Fibroblast of the conjunctiva (primary cell): ENCODE measurements around the gene PDXDC1.
"Not testable (repeated sequence)": the region's sequence is repeated elsewhere in the genome, so short reads cannot be mapped to it uniquely, and the experiment has no call there.

Experiments used
- DNase-seq: peaks from one replicate; pipeline ENCODE4 v3.0.0-alpha.2; 2010; ENCODE audit warnings: low read depth

Gene PDXDC1, protein sequence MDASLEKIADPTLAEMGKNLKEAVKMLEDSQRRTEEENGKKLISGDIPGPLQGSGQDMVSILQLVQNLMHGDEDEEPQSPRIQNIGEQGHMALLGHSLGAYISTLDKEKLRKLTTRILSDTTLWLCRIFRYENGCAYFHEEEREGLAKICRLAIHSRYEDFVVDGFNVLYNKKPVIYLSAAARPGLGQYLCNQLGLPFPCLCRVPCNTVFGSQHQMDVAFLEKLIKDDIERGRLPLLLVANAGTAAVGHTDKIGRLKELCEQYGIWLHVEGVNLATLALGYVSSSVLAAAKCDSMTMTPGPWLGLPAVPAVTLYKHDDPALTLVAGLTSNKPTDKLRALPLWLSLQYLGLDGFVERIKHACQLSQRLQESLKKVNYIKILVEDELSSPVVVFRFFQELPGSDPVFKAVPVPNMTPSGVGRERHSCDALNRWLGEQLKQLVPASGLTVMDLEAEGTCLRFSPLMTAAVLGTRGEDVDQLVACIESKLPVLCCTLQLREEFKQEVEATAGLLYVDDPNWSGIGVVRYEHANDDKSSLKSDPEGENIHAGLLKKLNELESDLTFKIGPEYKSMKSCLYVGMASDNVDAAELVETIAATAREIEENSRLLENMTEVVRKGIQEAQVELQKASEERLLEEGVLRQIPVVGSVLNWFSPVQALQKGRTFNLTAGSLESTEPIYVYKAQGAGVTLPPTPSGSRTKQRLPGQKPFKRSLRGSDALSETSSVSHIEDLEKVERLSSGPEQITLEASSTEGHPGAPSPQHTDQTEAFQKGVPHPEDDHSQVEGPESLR

DNA sequence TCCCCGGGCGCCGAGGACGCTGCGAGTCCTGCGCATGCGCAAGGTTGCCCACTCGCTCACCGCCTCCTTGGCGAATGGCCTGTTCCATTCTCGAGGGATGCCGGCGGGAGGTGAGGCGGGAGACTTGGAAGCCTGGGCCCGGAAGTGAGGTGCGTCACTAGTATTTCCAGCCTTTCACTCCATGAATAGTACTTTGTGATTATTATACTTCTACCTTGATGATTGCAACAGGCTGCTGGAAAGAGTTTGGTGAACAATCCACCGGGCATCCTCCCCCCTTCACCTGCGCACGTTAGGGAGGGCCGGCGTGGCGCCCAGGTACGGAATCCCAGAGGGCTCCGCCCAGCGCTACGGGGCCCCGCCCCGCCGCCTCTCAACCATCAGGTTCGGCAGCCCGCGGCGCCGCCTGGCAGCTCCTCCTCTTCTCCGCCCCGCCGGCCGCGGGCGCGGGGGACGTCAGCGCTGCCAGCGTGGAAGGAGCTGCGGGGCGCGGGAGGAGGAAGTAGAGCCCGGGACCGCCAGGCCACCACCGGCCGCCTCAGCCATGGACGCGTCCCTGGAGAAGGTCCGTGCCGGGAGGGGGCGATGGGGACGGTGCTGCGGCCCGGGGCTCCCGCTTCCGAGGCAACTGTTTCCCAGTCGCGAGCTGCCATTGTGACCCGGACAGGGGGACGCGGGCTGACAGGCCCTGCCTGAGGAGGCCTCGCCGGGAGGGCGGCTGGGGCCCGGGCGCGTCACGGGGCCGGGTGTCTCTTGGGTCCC lies at the start of gene PDXDC1:
TSS of gene PDXDC1 (plus strand) at position 371 of the 762 bp plus-strand sequence. CDS start at position 545, 174 bp downstream.
- DNase-seq: peak; percentile 46

DNA sequence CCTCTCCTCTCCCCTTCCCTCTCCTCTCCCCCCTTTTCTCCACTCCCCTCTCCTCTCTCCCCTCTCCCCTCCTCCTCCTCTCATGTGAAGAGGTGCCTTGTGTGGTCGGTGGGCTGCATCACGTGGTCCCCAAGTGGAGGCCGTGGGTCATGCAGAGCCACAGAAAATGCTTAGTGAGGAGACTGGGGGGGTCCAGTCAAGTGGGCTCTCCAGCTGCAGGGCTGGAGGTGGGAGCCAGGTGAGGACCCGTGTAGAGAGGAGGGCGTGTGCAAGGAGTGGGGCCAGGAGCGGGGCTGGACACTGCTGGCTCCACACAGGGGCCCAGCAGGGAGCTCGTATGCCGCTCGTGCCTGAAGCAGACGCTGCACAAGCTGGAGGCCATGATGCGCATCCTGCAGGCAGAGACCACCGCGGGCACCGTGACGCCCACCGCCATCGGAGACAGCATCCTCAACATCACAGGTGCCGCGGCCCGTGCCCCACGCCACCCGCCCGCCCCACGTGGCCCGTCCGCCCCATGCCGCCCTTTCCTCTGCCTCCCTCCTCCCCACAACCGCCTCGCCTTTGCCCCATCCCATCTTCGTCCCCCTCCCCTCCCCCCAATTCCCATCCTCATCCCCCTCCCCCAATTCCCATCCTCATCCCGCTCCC lies 46.6 kb upstream of the PDXDC1 start:
- DNase-seq: not testable (repeated sequence)

DNA sequence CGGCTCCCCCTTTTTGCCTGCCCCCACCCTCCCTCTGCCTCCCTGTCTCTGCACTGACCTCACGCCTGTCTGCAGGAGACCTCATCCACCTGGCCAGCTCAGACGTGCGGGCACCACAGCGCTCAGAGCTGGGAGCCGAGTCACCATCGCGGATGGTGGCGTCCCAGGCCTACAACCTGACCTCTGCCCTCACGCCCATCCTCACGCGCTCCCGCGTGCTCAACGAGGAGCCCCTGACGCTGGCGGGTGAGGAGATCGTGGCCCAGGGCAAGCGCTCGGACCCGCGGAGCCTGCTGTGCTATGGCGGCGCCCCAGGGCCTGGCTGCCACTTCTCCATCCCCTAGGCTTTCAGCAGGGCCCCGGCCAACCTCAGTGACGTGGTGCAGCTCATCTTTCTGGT lies 45.6 kb upstream of the PDXDC1 start:
- not testable (repeated sequence) for DNase-seq

DNA sequence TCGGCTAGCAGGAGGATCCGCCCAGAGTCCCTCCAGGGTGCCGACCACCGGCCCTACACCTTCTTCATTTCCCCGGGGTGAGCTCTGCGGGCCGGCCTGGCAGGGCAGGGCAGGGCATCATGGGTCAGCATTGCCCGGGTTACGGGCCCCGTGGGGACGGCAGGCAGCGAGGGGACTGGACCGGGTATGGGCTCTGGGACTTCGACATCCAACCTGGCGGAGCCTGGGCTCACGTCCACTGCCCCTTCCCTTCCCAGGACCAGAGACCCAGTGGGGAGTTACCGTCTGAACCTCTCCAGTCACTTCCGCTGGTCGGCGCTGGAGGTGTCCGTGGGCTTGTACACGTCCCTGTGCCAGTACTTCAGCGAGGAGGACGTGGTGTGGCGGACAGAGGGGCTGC lies 44.6 kb upstream of the PDXDC1 start:
- not testable (repeated sequence) for DNase-seq

DNA sequence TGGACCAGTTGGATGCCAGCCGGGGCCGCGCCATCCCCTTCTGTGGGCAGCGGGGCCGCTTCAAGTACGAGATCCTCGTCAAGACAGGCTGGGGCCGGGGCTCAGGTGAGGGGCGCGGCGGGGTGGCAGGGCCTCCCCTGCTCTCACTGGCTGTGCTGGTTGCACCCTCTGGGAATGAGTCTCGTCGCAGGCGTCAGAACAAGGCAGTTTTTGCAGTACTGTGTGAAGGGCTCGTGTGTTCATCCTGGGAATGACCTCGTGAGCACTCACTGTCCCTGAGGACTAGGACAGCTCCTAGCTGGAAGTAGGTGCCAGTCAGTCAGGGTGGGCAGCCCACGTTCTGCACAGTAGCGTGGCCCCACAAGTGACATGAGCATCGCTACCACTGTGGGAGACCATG lies 43.9 kb upstream of the PDXDC1 start:
- DNase-seq: not testable (repeated sequence)

DNA sequence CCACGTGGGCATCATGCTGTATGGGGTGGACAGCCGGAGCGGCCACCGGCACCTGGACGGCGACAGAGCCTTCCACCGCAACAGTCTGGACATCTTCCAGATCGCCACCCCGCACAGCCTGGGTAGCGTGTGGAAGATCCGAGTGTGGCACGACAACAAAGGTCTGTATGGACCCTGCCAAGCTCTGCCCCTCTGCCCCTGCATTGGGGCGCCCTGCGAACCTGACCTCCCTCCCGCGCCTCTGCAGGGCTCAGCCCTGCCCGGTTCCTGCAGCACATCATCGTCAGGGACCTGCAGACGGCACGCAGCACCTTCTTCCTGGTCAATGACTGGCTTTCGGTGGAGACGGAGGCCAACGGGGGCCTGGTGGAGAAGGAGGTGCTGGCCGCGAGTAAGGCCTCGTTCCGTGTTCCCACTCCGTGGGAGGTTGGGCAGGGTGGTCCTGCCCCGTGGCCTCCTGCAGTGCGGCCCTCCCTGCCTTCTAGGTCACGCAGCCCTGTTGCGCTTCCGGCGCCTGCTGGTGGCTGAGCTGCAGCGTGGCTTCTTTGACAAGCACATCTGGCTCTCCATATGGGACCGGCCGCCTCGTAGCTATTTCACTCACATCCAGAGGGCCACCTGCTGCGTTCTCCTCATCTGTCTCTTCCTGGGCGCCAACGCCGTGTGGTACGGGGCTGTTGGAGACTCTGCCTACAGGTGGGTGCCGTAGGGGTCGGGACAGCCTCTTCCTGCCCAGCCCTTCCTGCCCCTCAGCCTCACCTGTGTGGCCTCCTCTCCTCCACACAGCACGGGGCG lies 42.0 kb upstream of the PDXDC1 start:
- DNase-seq: not testable (repeated sequence)

DNA sequence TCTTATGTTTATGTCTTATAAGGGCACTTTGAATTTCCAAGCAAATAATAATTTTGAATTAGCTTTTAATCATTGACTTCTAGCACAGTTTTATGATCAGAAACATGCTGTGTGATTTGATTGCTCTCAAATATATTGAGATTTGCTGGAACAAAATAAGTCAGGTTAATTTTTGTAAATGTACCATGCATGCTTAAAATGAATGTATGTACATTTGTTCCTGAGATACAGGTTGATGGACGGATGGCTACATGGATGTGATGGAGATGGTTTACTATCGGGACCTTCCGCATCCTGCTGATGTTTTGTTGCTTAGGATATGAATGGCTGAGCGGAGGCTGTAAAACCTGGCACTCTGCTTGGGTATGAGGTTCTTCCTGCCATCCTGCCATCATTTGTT lies 37.7 kb upstream of the PDXDC1 start, which contains the start of gene NPIPA1:
TSS of gene NPIPA1 (plus strand) at position 301 of the 400 bp plus-strand sequence. CDS start at position 301, 0 bp downstream.
- not testable (repeated sequence) for DNase-seq

DNA sequence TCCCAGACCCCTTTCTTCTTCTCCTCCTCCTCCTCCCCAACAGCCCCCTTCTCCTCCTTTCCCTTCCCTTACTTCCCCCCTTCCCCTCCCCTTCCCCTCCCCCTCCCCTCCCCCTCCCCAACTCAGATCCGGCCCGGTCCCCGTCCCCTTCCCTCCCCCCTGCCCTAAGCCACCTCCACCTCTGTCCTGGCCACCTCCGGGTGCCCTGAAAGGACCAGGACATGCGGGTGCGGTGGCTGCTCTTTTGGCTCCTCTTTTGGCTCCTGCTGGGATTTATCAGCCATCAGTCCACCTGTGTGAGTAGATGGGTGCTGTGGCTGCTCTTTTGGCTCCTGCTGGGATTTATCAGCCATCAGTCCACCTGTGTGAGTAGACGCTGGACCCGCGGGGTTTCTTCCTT lies 36.8 kb upstream of the PDXDC1 start:
- not testable (repeated sequence) for DNase-seq

DNA sequence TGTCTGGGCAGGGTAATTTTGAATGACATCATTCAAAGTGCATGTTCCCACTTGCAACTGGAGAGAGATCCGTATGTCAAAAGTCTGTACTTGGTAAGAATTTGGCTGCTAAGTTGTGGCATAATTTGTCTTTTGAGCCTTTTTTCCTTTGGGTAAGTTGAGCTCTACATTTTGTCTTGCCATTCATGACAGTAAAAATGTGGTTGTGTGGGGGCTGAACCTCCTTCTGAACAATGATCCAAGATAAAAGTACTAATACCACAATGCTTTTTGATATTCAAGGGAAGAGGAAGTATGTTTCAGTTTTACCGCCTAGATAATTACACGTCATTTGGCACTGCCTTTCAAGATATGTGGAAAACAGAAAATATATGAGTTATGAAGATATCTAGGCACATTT lies 32.1 kb upstream of the PDXDC1 start:
- not testable (repeated sequence) for DNase-seq

DNA sequence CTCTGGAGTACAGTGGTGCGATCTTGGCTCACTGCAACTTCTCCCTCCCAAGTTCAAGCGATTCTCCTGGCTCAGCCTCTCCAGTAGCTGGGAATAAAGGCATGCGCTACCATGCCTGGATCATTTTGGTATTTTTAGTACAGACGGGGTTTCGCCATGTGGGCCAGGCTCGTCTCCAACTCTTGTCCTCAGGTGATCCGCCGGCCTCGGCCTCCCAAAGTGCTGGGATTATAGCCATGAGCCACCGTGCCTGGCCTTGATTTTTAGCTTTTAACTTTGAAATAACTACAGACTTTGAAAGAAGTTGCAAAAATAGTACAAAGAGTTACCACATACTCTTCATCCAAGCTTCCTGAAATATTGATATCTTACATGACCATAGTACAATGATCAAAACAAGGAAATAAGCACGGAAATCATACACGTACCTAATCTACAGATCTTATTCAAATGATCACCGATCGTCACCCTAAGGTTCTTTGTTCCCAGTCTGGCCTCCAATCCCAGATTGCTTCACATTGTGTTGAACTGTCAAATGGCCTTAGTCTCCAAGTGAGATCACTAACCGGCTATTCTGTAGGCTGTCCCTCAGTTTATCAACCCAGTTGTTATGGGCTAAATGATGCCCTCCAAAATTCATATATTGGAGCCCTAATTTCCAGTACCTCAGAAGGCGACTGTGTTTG lies 19.1 kb upstream of the PDXDC1 start:
- no peak for DNase-seq

DNA sequence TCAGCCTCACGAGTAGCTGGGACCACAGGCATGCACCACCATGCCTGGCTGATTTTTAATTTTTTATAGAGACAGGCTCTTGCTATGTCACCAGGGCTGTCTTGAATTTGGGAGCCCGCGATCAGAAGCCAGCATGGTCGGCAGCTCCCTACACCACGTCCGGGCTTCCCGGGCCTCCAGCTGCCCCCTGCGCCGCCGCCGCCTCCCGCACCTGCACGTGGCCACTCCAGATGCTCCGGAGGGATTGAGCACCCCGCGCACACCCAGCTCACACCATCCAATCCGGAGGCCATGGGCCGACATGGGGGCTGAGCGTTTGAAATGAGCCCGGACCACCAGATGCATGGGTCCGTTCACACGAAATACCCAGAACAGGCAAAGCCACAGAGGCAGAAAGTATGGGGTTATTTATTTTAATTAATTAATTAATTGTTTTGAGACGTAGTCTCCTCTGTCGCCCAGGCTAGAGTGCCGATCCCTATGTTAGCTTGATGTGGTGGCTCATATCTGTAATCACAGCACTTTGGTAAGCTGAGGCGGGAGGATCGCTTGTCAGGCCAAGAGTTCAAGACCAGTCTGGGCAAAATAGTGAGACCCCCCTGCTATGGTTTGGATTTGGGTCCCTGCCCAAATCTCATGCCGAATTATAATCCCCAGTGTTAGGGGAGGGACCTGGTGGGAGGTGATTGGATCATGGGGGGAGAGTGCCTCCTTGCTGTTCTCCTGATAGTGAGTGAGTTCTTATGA lies 17.1 kb upstream of the PDXDC1 start:
- no peak for DNase-seq

DNA sequence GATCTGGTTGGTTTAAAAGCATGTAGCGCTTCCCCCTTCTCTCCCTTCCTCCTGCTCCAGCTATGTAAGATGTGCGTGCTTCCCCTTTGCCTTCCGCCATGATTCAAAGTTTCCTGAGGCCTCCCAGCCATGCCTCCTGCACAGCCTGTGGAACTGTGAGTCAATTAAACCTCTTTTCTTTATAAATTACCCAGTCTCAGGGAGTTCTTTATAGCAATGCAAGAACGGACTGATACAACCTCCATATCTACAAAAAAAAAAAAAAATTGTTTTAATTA lies 16.6 kb upstream of the PDXDC1 start:
- no peak for DNase-seq

DNA sequence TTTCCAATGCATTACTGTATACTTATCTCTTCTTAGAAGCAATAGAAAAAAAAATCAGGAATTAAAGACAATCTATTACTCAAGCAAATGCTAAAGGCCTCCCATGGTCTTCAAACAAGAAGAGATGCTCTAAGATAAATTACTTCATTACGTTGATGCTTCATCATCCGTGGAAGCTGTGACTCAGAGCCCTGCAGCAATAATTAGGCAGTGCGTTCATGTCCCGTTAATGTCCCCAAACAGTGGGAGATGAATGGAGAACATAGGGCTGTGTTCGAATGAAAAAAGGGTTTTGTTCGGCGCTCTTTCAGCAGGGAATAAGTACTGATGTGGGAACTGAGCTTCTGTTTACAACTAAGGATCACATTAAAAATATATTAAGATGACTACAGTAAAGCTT lies 15.9 kb upstream of the PDXDC1 start:
- DNase-seq: no peak

DNA sequence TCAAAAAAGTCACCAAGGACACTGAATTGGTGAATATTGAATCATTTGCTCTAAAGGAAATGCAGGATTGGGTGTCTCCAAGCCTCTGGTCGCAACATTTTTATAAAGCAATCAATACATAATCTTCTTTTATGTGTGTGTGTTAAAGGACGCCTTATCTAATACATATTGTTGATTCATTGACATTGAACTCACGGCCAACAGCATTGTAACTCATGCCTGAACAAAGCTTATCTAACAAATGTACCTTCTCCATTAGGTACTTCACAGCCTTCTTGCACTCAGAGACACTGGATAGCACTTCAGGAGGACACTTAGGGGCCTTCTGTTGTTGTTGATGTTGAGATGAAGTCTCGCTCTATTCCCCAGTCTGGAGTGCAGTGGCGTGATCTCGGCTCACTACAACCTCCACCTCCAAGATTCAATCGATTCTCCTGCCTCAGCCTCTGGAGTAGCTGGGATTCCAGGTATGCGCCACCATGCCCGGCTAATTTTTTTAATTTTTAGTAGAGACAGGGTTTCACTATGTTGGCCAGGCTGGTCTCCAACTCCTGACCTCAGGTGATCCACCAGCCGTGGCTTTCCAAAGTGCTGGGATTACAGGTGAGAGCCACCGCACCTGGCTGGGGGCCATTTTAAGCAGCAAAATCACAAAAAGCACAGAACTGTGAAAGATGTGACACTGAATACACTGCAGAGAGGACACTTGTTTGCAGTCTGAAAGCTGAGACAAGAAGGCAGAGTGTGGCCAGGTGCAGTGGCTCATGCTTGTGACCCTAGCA lies 13.2 kb upstream of the PDXDC1 start:
- DNase-seq: no peak

DNA sequence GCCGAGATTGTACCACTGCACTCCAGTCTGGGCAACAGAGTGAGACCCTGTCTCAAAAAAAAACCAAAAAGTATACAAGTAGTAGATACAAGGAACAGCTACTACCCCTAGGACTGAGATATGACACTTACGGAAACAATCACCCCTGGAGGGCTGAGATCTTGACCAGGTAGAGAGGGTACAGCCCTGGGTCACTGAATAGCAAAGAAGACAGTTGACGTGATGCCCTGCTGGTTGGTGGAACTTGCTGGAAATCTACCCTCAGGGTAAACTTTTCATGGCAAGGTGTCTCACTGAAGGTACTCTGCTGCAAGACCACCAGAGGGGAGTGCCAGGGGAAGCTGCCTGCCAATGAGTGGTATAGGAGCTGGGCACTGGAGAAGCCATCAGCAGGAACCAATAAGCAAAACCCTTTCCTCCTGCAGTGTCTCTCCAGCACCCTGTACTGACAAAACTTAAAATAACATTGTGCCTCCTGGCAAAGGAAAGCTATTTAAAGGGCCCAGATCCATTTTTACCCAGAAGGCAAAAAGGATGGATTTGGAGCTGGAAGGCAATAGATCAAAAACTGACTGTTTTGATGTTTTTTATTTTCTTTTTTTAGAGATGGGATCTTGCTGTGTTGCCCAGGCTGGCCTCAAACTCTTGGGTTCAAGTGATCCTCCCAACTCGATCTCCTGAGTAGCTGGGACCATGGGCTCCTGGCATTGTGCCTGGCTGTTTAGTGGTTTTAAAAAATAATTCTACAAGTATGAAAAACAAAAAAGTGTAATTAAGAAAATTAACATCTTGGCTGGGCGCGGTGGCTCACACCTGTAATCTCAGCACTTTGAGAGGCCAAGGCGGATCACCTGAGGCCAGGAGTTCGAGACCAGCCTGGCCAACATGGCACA lies 11.3 kb upstream of the PDXDC1 start:
- no peak for DNase-seq

DNA sequence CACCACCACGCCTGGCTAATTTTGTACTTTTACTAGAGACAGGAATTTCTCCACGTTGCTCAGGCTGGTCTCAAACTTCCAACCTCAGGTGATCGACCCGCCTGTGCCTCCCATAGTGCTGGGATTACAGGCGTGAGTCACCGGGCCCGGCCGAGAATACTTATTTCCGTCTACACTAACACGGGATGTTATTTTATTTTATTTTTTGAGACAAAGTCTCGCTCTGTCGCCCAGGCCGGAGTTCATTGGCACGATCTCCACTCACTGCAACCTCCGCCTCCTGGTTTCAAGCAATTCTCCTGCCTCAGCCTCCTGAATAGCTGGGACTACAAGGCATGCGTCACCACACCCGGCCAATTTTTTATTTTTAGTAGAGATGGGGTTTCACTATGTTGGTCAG lies 9.5 kb upstream of the PDXDC1 start:
- no peak for DNase-seq

DNA sequence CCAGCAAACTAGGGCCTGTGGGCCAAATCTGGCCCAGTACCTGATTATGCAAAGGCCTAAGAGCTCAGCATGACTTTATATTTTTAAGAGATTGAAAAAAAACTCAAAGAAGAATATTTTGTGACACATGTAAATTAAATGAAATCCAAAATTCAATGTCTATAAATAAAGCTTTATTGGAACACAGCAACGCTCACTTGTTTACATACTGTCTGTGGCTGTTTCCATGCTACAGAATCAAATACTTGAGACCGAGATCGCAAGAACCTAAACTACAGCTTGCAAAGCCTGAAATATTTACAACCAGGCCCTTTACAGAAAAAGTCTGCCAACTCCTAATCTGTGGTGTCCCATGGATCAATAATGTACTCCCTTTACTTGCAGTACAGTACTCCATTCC lies 5.0 kb upstream of the PDXDC1 start:
- DNase-seq: not testable (repeated sequence)

DNA sequence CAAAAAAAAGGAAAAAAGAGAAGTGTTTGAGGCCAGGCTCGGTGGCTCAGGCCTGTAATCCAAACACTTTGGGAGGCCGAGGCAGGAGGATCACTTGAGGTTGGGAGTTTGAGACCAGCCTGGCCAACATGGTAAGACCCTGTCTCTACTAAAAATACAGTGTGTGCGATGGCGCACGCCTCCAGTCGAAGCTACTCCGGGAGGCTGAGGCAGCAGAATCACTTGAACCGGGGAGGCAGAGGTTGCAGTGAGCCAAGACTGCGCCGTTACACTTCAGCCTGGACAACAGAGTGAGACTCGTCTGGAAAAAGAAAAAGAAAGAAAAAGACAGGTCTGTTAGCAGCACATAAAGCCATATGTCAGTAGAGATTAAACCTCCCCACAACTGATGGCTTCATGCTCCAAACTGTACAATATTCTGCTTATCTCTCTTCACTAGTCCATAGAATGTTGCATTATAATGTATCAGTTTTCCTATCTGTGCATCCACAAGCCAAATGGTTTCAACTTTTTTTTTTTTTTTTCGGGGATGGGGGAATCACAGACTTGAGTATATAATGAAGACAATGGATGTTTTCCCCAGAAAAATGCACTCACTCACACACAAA lies 3.1 kb upstream of the PDXDC1 start:
- not testable (repeated sequence) for DNase-seq
